Subcutaneous abdominal adipose tissue (tissue), 5 donors: ENCODE results near the gene NCOA6.
"Not testable (repeated sequence)": the region's sequence is repeated elsewhere in the genome, so short reads cannot be mapped to it uniquely, and the experiment has no call there.

ENCODE experiments used
- H3K27ac ChIP-seq: one replicate; pipeline ENCODE4 v1.7.0; 2013; ENCODE audit warnings: low read depth, mild to moderate bottlenecking, inconsistent platforms, low read length, moderate library complexity
- H3K27me3 ChIP-seq, 5 donors: one replicate each; pipeline ENCODE4 v1.7.0; 2013; ENCODE audit warnings: low read length in 5 of 5, inconsistent platforms in 1 of 5; ENCODE audit not compliant: control insufficient read depth in 5 of 5, insufficient read depth in 4 of 5
- H3K36me3 ChIP-seq, 5 donors: one replicate each; pipeline ENCODE4 v1.7.0; 2013; ENCODE audit warnings: low read length in 5 of 5; ENCODE audit not compliant: control insufficient read depth in 5 of 5, insufficient read depth in 5 of 5
- H3K4me1 ChIP-seq, 5 donors: one replicate each; pipeline ENCODE4 v1.7.0; 2013; ENCODE audit warnings: low read length in 5 of 5, mild to moderate bottlenecking in 3 of 5, moderate library complexity in 1 of 5; ENCODE audit not compliant: control insufficient read depth in 5 of 5, insufficient read depth in 5 of 5
- H3K4me3 ChIP-seq, 5 donors: one replicate each; pipeline ENCODE4 v1.7.0; 2013; ENCODE audit warnings: low read length in 5 of 5, low read depth in 1 of 5
- H3K9ac ChIP-seq, 5 donors: one replicate each; pipeline ENCODE4 v1.7.0; 2013; ENCODE audit warnings: low read length in 5 of 5, mild to moderate bottlenecking in 4 of 5, moderate library complexity in 3 of 5
- H3K9me3 ChIP-seq, 5 donors: one replicate each; pipeline ENCODE4 v1.7.0; 2013; ENCODE audit warnings: low read length in 5 of 5; ENCODE audit not compliant: control insufficient read depth in 5 of 5
- donor health status: healthy.
- donor health status: healthy.
- donor health status: healthy.
- donor health status: healthy.
- donor health status: healthy.

The NCOA6 gene

GRCh38 chr20:34713944-34714515, 111.4 kb downstream of the NCOA6 start:
- H3K9ac ChIP-seq, H3K27ac ChIP-seq, H3K27me3 ChIP-seq, H3K4me3 ChIP-seq, H3K9me3 ChIP-seq: not testable (repeated sequence)
- H3K4me1 ChIP-seq: peaks cover 0 to 15% (median 12%) of the 10 kb centered on the region in 5 donors
- peaks cover 11 to 65% (median 29%) of the 10 kb centered on the region in 5 donors for H3K36me3 ChIP-seq

GRCh38 chr20:34713194-34713943, 112.1 kb downstream of the NCOA6 start:
- Histone ChIP-seq H3K9me3 (no peaks in the 10 kb centered on the region), H3K27me3 (no peaks in the 10 kb centered on the region), H3K36me3 (peaks cover 11 to 58% (median 29%) of the 10 kb centered on the region in 5 donors), H3K4me1 (peaks cover 0 to 22% (median 18%) of the 10 kb centered on the region in 5 donors), H3K9ac (no peak overlapping the region), H3K4me3 (no peak overlapping the region), H3K27ac (no peak overlapping the region)

GRCh38 chr20:34712525-34713192, 112.8 kb downstream of the NCOA6 start:
- peaks cover 9 to 56% (median 29%) of the 10 kb centered on the region in 5 donors for H3K36me3 ChIP-seq

GRCh38 chr20:34711813-34712430, 113.5 kb downstream of the NCOA6 start:
- Histone ChIP-seq H3K27ac (no peak overlapping the region), H3K27me3 (no peaks in the 10 kb centered on the region), H3K36me3 (peaks cover 9 to 53% (median 29%) of the 10 kb centered on the region in 5 donors)

More at GRCh38 chr20:34712525-34713192, 112.8 kb downstream of the NCOA6 start:
- H3K9me3 ChIP-seq: no peaks in the 10 kb centered on the region
- peaks cover 0 to 22% (median 19%) of the 10 kb centered on the region in 5 donors for H3K4me1 ChIP-seq
- H3K27ac ChIP-seq: no peak overlapping the region
- H3K27me3 ChIP-seq: no peaks in the 10 kb centered on the region
- no peak overlapping the region for H3K9ac ChIP-seq
- H3K4me3 ChIP-seq: no peak overlapping the region

GRCh38 chr20:34710861-34711574, 114.4 kb downstream of the NCOA6 start:
- Histone ChIP-seq H3K9ac (peak overlapping the region in 1 of 5 donors; percentile 72), H3K36me3 (peaks cover 9 to 47% (median 26%) of the 10 kb centered on the region in 5 donors), H3K4me3 (no peak overlapping the region), H3K27ac (no peak overlapping the region), H3K9me3 (no peaks in the 10 kb centered on the region), H3K27me3 (no peaks in the 10 kb centered on the region), H3K4me1 (peaks cover 0 to 23% (median 19%) of the 10 kb centered on the region in 5 donors)

More at GRCh38 chr20:34711813-34712430, 113.5 kb downstream of the NCOA6 start:
- Histone ChIP-seq H3K4me1 (peaks cover 0 to 22% (median 19%) of the 10 kb centered on the region in 5 donors), H3K4me3 (no peak overlapping the region), H3K9me3 (no peaks in the 10 kb centered on the region), H3K9ac (no peak overlapping the region)

GRCh38 chr20:34710568-34710839, 114.9 kb downstream of the NCOA6 start:
- Histone ChIP-seq H3K9ac (peak overlapping the region in 3 of 5 donors; percentile 5 to 72 (median 9)), H3K27ac (peak overlapping the region; percentile 90), H3K36me3 (peaks cover 9 to 42% (median 25%) of the 10 kb centered on the region in 5 donors), H3K9me3 (no peaks in the 10 kb centered on the region), H3K4me3 (peak overlapping the region in 3 of 5 donors; percentile 58 to 80 (median 72)), H3K4me1 (peaks cover 0 to 29% (median 22%) of the 10 kb centered on the region in 5 donors), H3K27me3 (no peaks in the 10 kb centered on the region)

GRCh38 chr20:34709831-34710567, 115.5 kb downstream of the NCOA6 start:
- H3K4me1 ChIP-seq: peaks cover 2 to 34% (median 27%) of the 10 kb centered on the region in 5 donors
- H3K27ac ChIP-seq: peak overlapping the region; percentile 90
- peaks cover 6 to 37% (median 20%) of the 10 kb centered on the region in 5 donors for H3K36me3 ChIP-seq
- peak overlapping the region in 4 of 5 donors; percentile 5 to 87 (median 68) for H3K9ac ChIP-seq
- H3K4me3 ChIP-seq: peak overlapping the region; percentile 67 to 80 (median 73)
- H3K9me3 ChIP-seq: no peaks in the 10 kb centered on the region
- no peaks in the 10 kb centered on the region for H3K27me3 ChIP-seq

- Histone ChIP-seq H3K9me3 (no peaks in the 10 kb centered on the region), H3K4me3 (peak overlapping the region; percentile 67 to 80 (median 73)), H3K36me3 (peaks cover 0 to 30% (median 14%) of the 10 kb centered on the region in 5 donors), H3K9ac (peak overlapping the region in 4 of 5 donors; percentile 64 to 87 (median 69)), H3K27me3 (no peaks in the 10 kb centered on the region), H3K4me1 (peaks cover 2 to 39% (median 31%) of the 10 kb centered on the region in 5 donors), H3K27ac (peak overlapping the region; percentile 90)
Measured at GRCh38 chr20:34709044-34709830, 116.2 kb downstream of the NCOA6 start.
